Transverse colon (tissue), 4 donors: Measurements from ENCODE around the gene MRPL9. TPM values are rescaled to one million over a fixed set of nuclear protein-coding genes. Genes with fewer than 3 reads are reported as not detected.

ENCODE experiments used
- DNase-seq: peaks from one replicate; pipeline ENCODE4 v3.0.0-alpha.2; 2019
- H3K27ac ChIP-seq, 4 donors: fragments of 200-600 bp; sonication (generic); 2 replicates each; pipeline ENCODE4 v1.5.1; 2016 to 2018; ENCODE audit warnings: inconsistent platforms in 4 of 4
- H3K27me3 ChIP-seq: fragments of 200-600 bp; sonication (generic); 2 replicates; pipeline ENCODE4 v1.5.1; 2017; ENCODE audit warnings: inconsistent platforms
- H3K36me3 ChIP-seq, 4 donors: fragments of 200-600 bp; sonication (generic); 2 replicates each; pipeline ENCODE4 v1.5.1; 2017 to 2019; ENCODE audit warnings: inconsistent platforms in 4 of 4
- H3K4me1 ChIP-seq, 4 donors: fragments of 200-600 bp; sonication (generic); 2 replicates each; pipeline ENCODE4 v1.5.1; 2017 to 2020; ENCODE audit warnings: inconsistent platforms in 4 of 4
- H3K4me3 ChIP-seq, 4 donors: fragments of 200-600 bp; sonication (generic); 1 replicate in 1 of 4; 2 replicates in 3 of 4; pipeline versions ENCODE4 v1.5.1 to v1.6.1; 2017 to 2019; ENCODE audit warnings: inconsistent platforms in 4 of 4
- H3K9me3 ChIP-seq, 2 donors: fragments of 200-600 bp; sonication (generic); 2 replicates each; pipeline ENCODE4 v1.5.1; 2017 to 2019; ENCODE audit warnings: inconsistent platforms in 2 of 2
- CTCF ChIP-seq, 5 experiments: fragments of 200-600 bp in 3 of 5; fragments of 450-650 bp in 2 of 5; sonication (generic) in 3 of 5; IDR thresholded peaks; 1 replicate in 2 of 5; 2 replicates in 3 of 5; pipeline ENCODE4 v1.5.1; 2016 to 2017; ENCODE audit warnings: antibody characterized with exemption in 5 of 5, inconsistent platforms in 3 of 5, mild to moderate bottlenecking in 2 of 5, moderate library complexity in 1 of 5
- EP300 ChIP-seq: sonication (generic); formaldehyde crosslinking; IDR thresholded peaks from one replicate; pipeline ENCODE4 v1.6.1; 2017; ENCODE audit warnings: antibody characterized with exemption, low read depth
- POLR2A ChIP-seq: fragments of 450-650 bp; IDR thresholded peaks from one replicate; pipeline ENCODE4 v1.6.1; 2016; ENCODE audit warnings: antibody characterized with exemption, mild to moderate bottlenecking, moderate library complexity
- POLR2AphosphoS5 ChIP-seq, 3 donors: sonication (generic); formaldehyde crosslinking; IDR thresholded peaks; one replicate each; pipeline ENCODE4 v1.6.1; 2016; ENCODE audit warnings: antibody characterized with exemption in 3 of 3
- WGBS, 2 donors: methylation state at CpG; one replicate each; pipeline ENCODE4 v1.1.5; 2018; ENCODE audit warnings: low coverage in 1 of 2; 5-methylcytosine and 5-hydroxymethylcytosine counted together
- in situ Hi-C, 4 donors: fragments of 200-750 bp; cut with MboI; loops; one replicate each; pipeline versions ENCODE4 v1.15.0 to v1.15.1; 2017; ENCODE audit warnings: low sequenced_read_pairs in 3 of 4, low pct_ligation_motif_present in 1 of 4, low pct_unique_long_range_greater_than_20kb in 1 of 4
- intact Hi-C: fragments of 100-400 bp; cut with DNase I; formaldehyde crosslinking; loops from one replicate; pipeline ENCODE4 v1.15.1; 2023; ENCODE audit warnings: low total_unique reads
- total RNA-seq, 4 donors: library from RNA; depleted of rRNA; stranded (reverse); fragments of >200 nt; gene quantifications; one replicate each; pipeline ENCODE4 v1.1.0, GENCODE V29; 2016

Gene MRPL9
- total RNA-seq, 4 donors from 2014 or later, result 20.2 to 138 (median 40.1) TPM

- TF ChIP-seq CTCF (IDR thresholded peaks at IDR 0.05), result no peak
- no peak for TF ChIP-seq POLR2A
- no peak for TF ChIP-seq POLR2AphosphoS5 (IDR thresholded peaks at IDR 0.05)
- no peak for TF ChIP-seq EP300
- in situ Hi-C loops (no loop called here), intact Hi-C loops (no loop called here)
- Histone ChIP-seq H3K36me3 (peaks cover 0 to 10% (median 0%) of the 10 kb centered on the region in 4 donors), H3K4me3 (no peak overlapping the region), H3K4me1 (no peaks in the 10 kb centered on the region), H3K9me3 (no peaks in the 10 kb centered on the region), H3K27ac (no peak overlapping the region), H3K27me3 (no peaks in the 10 kb centered on the region)
- no peak for DNase-seq
- WGBS, 2 donors, result 82 to 94% methylated on average over 4 of the region's 4 CpGs
Measured at GRCh38 chr1:151779852-151780251, 16.6 kb upstream of the MRPL9 start.

- 97 to 100% methylated on average over 4 of the region's 4 CpGs for WGBS, 2 donors
- Histone ChIP-seq H3K4me1 (no peaks in the 10 kb centered on the region), H3K36me3 (peaks cover 0 to 20% (median 1%) of the 10 kb centered on the region in 4 donors), H3K27ac (no peak overlapping the region), H3K9me3 (no peaks in the 10 kb centered on the region), H3K27me3 (no peaks in the 10 kb centered on the region), H3K4me3 (no peak overlapping the region)
- DNase-seq, result no peak
- in situ Hi-C loops, result no loop called here
- intact Hi-C loops, result no loop called here
- TF ChIP-seq POLR2A (no peak), POLR2AphosphoS5 (IDR thresholded peaks at IDR 0.05) (no peak), CTCF (IDR thresholded peaks at IDR 0.05) (no peak), EP300 (no peak)
Measured at GRCh38 chr1:151777317-151777716, 14.0 kb upstream of the MRPL9 start.

GRCh38 chr1:151776665-151777062 is 13.4 kb upstream of the MRPL9 start:
- in situ Hi-C loops, result no loop called here
- intact Hi-C loops, result no loop called here
- H3K4me1 ChIP-seq, result no peaks in the 10 kb centered on the region
- H3K27me3 ChIP-seq, result no peaks in the 10 kb centered on the region
- peaks cover 0 to 20% (median 1%) of the 10 kb centered on the region in 4 donors for H3K36me3 ChIP-seq
- TF ChIP-seq CTCF (IDR thresholded peaks at IDR 0.05) (no peak), POLR2A (no peak), EP300 (no peak), POLR2AphosphoS5 (IDR thresholded peaks at IDR 0.05) (no peak)
- no peak overlapping the region for H3K4me3 ChIP-seq
- no peak for DNase-seq
- 64 to 94% methylated on average over 2 to 3 of the region's 3 CpGs for WGBS, 2 donors
- no peaks in the 10 kb centered on the region for H3K9me3 ChIP-seq
- H3K27ac ChIP-seq, result no peak overlapping the region

DNA sequence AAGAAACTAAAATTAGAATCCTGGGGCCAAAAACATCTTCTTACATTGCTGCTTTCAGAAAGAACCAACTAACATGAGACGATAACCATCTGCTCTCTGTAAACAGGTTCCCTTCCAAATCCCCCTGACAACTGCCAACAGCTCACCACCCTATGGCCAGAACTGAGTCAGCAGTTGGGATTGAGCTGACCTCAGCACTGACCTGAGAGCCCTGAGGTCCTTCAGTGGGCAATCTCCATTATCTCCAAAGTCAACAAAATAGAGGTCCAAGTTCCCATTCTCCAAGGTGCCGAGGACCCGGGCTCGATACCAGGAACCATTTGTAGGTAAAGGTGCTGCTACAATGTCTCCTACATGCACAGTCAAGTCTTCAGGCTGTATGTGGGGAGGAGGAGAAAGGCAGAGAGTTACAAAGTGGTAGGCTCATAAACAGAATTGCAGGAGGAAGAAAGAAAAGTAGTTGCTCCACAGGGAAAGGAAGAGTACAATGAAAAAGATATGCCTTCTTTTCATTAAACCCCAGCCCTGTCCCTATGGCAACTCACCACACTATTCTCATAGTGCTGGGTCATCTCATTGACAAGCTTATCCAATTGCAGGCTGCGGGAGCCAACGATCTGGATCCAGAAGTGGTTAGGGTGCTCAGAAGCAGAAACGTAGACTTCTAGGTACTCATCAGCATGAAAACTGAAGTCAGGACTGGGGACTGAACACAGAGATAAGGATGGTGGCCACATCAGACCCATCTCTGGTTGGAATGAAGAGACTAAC is 12.8 kb upstream of the MRPL9 start:
- intact Hi-C loops (no loop called here), in situ Hi-C loops (no loop called here)
- no peak for TF ChIP-seq EP300
- no peak for TF ChIP-seq POLR2AphosphoS5 (IDR thresholded peaks at IDR 0.05)
- 95 to 96% methylated on average over 3 to 7 of the region's 7 CpGs for WGBS, 2 donors
- Histone ChIP-seq H3K4me3 (no peak overlapping the region), H3K27me3 (no peaks in the 10 kb centered on the region), H3K36me3 (peaks cover 0 to 20% (median 1%) of the 10 kb centered on the region in 4 donors), H3K9me3 (no peaks in the 10 kb centered on the region), H3K27ac (no peak overlapping the region), H3K4me1 (no peaks in the 10 kb centered on the region)
- no peak for DNase-seq
